GM21825 (cell line): ENCODE measurements around the gene CEP295NL.

Experiments
- ATAC-seq: cut with Tn5 transposase; IDR thresholded peaks from one replicate; pipeline ENCODE4 v1.9.1; 2021; ENCODE audit warnings: mild to moderate bottlenecking, moderate library complexity; ENCODE audit not compliant: unreplicated experiment

The CEP295NL gene

DNA sequence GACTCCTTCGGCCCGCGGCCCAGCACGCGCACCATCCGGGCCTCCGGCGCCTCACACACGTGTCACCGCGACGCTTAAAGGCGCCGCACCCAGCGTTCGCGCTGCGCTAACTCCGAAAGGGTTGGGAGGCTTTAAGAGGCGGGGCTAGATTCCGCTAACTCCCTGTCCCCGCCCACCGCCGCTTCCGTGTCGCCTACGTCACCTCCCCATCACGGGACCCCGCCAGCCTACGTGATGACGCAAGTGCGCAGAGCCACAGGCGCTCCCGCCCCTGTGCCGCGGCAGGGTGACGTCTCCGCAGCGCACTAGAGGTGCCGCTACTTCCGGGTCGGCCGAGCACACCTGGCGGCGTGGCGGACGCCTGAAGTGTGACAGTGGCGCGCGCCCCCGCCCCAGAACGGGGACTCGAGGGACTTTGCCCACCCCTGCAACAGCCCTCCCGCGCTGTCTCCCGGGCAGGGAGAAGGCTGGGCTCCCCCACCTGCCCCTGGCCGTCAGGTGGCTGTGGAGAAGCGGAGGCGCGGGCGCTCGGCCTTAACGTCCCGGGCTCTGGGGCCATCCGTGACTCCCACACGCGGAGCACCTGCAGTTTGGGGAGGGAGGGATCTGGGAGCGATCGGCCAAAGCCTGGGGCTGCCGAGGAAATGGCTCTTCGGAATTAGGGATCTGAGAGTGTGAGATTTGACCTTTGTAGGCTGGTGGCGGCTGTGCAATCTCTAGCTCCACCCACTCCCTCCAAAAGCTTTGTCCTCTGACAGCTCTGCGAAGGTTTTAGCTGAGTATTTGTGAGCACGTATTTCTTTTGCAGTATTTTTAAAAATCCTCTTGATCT is 62.0 kb downstream of the CEP295NL start, which contains the start of gene USP36:
USP36 (minus strand) TSS at position 35 of the 832 bp plus-strand sequence. CDS start 4,451 bp downstream, outside the sequence.
- peak; percentile 86 for ATAC-seq
